HL-60 (cell line): Measurements from ENCODE around the gene TRIP11.
"Not testable (repeated sequence)": the region's sequence is repeated elsewhere in the genome, so short reads cannot be mapped to it uniquely, and the experiment has no call there.

Source experiments
- DNase-seq, 2 experiments: peaks; one replicate each; pipeline ENCODE4 v3.0.0-alpha.2; 2010 to 2020; ENCODE audit warnings: low read depth in 1 of 2, low spot score in 1 of 2
- H3K27ac ChIP-seq: fragments of 250-450 bp; sonication (Bioruptor Pico); replicated peaks from 2 replicates; pipeline ENCODE4 v1.5.1; 2020; ENCODE audit warnings: mild to moderate bottlenecking, moderate library complexity
- H3K27me3 ChIP-seq: fragments of 250-450 bp; sonication (Bioruptor Pico); 2 replicates; pipeline ENCODE4 v1.5.1; 2021; ENCODE audit warnings: mild to moderate bottlenecking, moderate library complexity; ENCODE audit not compliant: insufficient read depth, poor library complexity, severe bottlenecking
- H3K4me3 ChIP-seq: replicated peaks from 2 replicates; pipeline ENCODE4 v1.5.1; 2011; ENCODE audit warnings: mild to moderate bottlenecking, control low read depth, low read length; ENCODE audit not compliant: insufficient read depth
- GABPA ChIP-seq: IDR thresholded peaks from 2 replicates; pipeline ENCODE4 v1.6.1; 2012; ENCODE audit warnings: low read depth
- POLR2AphosphoS5 ChIP-seq: IDR thresholded peaks from 2 replicates; pipeline ENCODE4 v1.6.1; 2012; ENCODE audit warnings: low read depth
- SPI1 ChIP-seq: IDR thresholded peaks from 2 replicates; pipeline ENCODE4 v1.6.1; 2012; ENCODE audit warnings: low read depth, mild to moderate bottlenecking, borderline replicate concordance
- TF ChIP-seq, protein P1 (sequence below): IDR thresholded peaks from 2 replicates; pipeline ENCODE4 v1.6.1; 2012; ENCODE audit warnings: low read depth; ENCODE audit not compliant: insufficient replicate concordance
- TF ChIP-seq, protein P2 (sequence below): IDR thresholded peaks from one replicate; pipeline ENCODE4 v1.5.1; 2011; ENCODE audit warnings: low read length, control low read depth, inconsistent platforms; ENCODE audit not compliant: insufficient read depth

TRIP11 gene

DNA sequence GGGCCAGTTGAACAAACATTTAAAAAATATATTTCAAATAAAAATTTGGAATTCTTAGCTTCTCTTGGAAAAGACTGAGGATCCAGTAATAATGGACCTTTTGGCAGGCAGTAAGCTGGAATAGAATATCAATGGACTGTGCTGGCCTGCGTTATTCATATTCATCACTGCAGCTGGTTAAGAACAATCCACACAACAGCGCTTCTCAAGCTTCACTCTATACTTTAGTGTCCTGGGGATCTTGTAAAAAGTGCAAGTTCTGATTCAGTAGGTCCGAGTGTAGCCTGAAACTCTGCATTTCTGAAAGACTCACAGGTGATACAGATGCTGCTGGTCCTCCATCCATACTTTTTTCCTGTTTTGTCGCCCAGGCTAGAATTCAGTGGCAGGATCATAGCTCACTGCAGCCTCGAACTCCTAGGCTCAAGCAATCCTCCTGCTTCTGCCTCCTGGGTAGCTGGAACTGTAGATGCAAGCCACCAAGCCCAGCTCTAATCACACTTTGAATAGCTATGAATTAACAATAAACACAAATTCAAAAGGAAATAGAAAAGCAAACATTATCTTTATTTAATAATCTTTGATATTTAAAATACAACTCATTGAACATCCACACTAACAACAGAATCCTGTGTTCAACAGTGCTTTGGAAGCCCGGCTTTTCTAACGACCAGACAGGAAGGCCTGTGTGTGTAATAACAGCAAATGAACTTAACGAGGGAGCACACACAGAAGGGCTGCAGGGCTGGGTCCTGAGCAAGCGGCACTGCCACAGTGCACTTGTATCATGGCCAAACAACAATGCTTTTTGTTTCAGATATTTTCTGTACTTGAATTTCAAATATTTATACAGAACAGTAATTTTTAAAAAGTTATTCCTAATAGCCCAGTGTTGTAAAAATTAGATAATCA, 18.4 kb upstream of the TRIP11 start:
- H3K4me3 ChIP-seq, result no peak overlapping the region
- TF ChIP-seq GABPA (no peak), SPI1 (no peak), POLR2AphosphoS5 (no peak)
- TF ChIP-seq, protein P1, sequence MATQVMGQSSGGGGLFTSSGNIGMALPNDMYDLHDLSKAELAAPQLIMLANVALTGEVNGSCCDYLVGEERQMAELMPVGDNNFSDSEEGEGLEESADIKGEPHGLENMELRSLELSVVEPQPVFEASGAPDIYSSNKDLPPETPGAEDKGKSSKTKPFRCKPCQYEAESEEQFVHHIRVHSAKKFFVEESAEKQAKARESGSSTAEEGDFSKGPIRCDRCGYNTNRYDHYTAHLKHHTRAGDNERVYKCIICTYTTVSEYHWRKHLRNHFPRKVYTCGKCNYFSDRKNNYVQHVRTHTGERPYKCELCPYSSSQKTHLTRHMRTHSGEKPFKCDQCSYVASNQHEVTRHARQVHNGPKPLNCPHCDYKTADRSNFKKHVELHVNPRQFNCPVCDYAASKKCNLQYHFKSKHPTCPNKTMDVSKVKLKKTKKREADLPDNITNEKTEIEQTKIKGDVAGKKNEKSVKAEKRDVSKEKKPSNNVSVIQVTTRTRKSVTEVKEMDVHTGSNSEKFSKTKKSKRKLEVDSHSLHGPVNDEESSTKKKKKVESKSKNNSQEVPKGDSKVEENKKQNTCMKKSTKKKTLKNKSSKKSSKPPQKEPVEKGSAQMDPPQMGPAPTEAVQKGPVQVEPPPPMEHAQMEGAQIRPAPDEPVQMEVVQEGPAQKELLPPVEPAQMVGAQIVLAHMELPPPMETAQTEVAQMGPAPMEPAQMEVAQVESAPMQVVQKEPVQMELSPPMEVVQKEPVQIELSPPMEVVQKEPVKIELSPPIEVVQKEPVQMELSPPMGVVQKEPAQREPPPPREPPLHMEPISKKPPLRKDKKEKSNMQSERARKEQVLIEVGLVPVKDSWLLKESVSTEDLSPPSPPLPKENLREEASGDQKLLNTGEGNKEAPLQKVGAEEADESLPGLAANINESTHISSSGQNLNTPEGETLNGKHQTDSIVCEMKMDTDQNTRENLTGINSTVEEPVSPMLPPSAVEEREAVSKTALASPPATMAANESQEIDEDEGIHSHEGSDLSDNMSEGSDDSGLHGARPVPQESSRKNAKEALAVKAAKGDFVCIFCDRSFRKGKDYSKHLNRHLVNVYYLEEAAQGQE, result no peak
- TF ChIP-seq, protein P2, sequence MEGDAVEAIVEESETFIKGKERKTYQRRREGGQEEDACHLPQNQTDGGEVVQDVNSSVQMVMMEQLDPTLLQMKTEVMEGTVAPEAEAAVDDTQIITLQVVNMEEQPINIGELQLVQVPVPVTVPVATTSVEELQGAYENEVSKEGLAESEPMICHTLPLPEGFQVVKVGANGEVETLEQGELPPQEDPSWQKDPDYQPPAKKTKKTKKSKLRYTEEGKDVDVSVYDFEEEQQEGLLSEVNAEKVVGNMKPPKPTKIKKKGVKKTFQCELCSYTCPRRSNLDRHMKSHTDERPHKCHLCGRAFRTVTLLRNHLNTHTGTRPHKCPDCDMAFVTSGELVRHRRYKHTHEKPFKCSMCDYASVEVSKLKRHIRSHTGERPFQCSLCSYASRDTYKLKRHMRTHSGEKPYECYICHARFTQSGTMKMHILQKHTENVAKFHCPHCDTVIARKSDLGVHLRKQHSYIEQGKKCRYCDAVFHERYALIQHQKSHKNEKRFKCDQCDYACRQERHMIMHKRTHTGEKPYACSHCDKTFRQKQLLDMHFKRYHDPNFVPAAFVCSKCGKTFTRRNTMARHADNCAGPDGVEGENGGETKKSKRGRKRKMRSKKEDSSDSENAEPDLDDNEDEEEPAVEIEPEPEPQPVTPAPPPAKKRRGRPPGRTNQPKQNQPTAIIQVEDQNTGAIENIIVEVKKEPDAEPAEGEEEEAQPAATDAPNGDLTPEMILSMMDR, result no peak
- no peak for DNase-seq

DNA sequence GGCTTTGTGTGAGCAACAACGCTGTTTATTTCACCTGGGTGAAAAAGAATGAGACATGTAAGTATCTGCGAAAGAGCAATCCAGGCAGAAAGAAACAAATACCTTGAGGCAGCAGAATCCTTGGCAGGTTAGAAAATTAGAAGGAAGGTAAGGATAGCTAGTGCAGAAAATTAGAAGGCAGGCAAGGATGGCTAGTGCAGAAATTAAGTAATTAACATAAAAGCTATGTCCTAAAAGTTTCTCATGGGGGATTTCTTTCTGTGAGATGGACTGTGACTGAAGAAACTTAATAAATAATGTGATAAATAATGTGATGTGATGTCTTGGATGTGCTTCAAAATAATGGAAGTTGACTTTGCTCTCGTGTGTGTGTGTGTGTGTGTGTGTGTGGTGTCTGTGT, 9.9 kb upstream of the TRIP11 start:
- Histone ChIP-seq H3K4me3 (no peak overlapping the region), H3K27ac (no peak overlapping the region), H3K27me3 (no peaks in the 10 kb centered on the region)
- DNase-seq, result no peak
- TF ChIP-seq, protein P1, result no peak

More for the DNA sequence above, 18.4 kb upstream of the TRIP11 start:
- Histone ChIP-seq H3K27me3 (no peaks in the 10 kb centered on the region), H3K27ac (no peak overlapping the region)

DNA sequence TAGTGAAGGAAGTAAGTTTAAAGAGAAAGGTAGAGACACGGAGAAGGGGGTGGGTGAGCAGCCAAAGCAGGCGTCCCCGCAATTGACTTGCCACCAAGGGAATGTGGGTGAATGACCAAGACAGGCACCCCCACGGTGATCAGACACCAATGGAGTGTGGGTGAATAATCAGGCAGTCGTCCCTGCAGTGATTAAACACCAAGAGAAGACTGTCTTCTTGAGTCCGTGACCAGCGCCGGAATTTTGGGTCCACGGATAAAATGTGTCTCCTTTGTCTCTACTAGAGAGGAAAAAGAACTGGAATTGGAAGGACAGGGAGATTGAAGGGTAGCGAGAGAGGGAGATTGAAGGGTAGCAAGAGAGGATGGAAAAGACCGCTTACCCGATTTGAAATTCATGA, 9.4 kb upstream of the TRIP11 start:
- H3K27me3 ChIP-seq, H3K27ac ChIP-seq, H3K4me3 ChIP-seq, DNase-seq: not testable (repeated sequence)

DNA sequence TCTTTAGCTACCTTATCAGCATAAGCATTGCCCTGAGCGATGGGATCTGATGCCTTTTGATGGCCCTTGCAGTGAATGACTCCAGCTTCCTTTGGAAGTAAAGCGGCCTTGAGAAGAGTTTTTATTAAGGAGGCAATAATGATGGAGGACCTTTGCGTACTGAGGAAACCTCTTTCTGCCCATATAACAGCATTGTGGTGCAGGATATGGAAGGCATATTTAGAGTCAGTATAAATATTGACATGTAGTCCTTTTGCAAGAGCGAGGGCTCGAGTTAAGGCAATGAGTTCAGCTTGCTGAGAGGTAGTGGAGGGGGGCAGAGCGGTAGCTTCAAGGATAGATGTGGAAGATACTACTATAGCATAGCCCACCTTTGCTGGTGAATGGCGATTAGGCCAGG, 6.0 kb upstream of the TRIP11 start:
- not testable (repeated sequence) for H3K4me3 ChIP-seq, H3K27ac ChIP-seq, H3K27me3 ChIP-seq, DNase-seq

DNA sequence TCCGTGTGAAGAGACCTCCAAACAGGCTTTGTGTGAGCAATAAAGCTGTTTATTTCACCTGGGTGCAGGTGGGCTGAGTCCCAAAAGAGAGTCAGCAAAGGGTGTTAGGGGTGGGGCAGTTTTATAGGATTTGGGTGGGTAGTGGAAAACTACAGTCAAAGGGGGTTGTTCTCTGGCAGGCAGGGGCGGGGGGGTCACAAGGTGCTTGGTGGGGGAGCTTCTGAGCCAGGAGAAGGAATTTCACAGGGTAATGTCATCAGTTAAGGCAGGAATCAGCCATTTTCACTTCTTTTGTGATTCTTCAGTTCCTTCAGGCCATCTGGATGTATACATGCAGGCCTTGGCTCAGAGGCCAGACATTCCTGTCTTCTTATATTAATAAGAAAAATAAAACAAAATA, 1.9 kb upstream of the TRIP11 start:
- DNase-seq, H3K27ac ChIP-seq: not testable (repeated sequence)

DNA sequence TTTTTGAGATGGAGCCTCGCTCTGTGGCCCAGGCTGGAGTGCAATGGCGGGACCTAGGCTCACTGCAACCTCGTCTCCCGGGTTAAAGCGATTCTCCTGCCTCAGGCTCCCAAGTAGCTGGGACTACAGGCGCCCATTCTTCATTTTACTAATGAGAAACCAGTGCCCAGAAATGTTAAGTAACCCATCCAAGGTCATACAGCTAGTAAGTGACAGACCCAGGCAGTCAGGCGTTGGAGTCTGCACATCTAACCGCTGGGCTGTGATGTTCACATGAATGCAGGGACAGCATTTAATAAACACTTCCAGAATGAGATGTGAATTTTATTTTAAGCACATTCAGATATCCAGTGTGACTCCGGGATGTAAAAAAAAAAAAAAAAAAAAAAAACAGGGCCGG, 1.3 kb upstream of the TRIP11 start:
- DNase-seq, result no peak
- Histone ChIP-seq H3K27me3 (no peaks in the 10 kb centered on the region), H3K4me3 (no peak overlapping the region), H3K27ac (peak overlapping the region; percentile 94)
- TF ChIP-seq SPI1, result no peak
- no peak for TF ChIP-seq GABPA
- TF ChIP-seq, protein P2, result no peak
- TF ChIP-seq, protein P1, result no peak
- TF ChIP-seq POLR2AphosphoS5, result no peak

More for the DNA sequence above, 1.9 kb upstream of the TRIP11 start:
- H3K27me3 ChIP-seq, H3K4me3 ChIP-seq: not testable (repeated sequence)
